HCT116 (cell line): ENCODE results near the gene NFATC2IP.

Source experiments
- EZH2phosphoT487 ChIP-seq: fragments of 200-600 bp; IDR thresholded peaks from 2 replicates; pipeline ENCODE4 v1.6.1; 2018; ENCODE audit warnings: antibody characterized with exemption, borderline replicate concordance
- POLR2A ChIP-seq: IDR thresholded peaks from 2 replicates; pipeline ENCODE4 v1.7.0; 2011; ENCODE audit warnings: borderline replicate concordance; ENCODE audit not compliant: insufficient read depth, insufficient read length; ENCODE audit errors: extremely low read depth
- POLR2AphosphoS5 ChIP-seq: IDR thresholded peaks from 2 replicates; pipeline ENCODE4 v1.6.1; 2011; ENCODE audit warnings: mild to moderate bottlenecking, low read depth, low read length, moderate library complexity
- ZFX ChIP-seq: fragments of 450-650 bp; IDR thresholded peaks from 2 replicates; pipeline ENCODE4 v1.6.1; 2017
- TF ChIP-seq, protein P1 (sequence below), 3 experiments: fragments of 200-600 bp in 1 of 3; sonication (generic) in 1 of 3; IDR thresholded peaks in 2 of 3; conservative IDR thresholded peaks in 1 of 3; 2 replicates each; pipeline ENCODE4 v1.5.1; 2012 to 2017; ENCODE audit warnings: low read depth in 2 of 3, low read length in 2 of 3, antibody characterized with exemption in 1 of 3, borderline replicate concordance in 1 of 3, control low read depth in 1 of 3, mild to moderate bottlenecking in 1 of 3, mixed read lengths in 1 of 3, mixed run types in 1 of 3, moderate library complexity in 1 of 3; ENCODE audit not compliant: insufficient read depth in 1 of 3
- TF ChIP-seq, protein P2 (sequence below): IDR thresholded peaks from 2 replicates; pipeline ENCODE4 v1.6.1; 2012; ENCODE audit warnings: low read depth

DNA sequence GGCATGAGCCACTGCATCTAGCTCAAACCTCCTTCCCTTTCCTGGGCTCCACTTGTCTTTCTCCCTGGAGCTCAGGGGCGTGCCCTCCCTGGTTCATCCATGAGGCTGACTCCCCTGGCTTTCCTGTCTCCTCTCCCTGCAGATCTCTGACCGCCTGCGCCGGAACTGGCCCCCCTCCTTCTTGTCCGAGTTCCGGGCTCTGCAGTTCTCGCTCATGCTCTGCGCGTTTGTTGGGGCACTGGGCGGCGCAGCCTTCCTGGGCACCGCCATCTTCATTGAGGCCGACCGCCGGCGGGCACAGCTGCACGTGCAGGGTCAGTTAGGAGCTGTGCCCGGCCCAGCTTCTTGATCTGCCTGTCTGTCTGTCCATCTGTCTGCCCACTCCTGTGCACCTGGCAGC, 32.9 kb downstream of the NFATC2IP start:
- TF ChIP-seq, protein P1, sequence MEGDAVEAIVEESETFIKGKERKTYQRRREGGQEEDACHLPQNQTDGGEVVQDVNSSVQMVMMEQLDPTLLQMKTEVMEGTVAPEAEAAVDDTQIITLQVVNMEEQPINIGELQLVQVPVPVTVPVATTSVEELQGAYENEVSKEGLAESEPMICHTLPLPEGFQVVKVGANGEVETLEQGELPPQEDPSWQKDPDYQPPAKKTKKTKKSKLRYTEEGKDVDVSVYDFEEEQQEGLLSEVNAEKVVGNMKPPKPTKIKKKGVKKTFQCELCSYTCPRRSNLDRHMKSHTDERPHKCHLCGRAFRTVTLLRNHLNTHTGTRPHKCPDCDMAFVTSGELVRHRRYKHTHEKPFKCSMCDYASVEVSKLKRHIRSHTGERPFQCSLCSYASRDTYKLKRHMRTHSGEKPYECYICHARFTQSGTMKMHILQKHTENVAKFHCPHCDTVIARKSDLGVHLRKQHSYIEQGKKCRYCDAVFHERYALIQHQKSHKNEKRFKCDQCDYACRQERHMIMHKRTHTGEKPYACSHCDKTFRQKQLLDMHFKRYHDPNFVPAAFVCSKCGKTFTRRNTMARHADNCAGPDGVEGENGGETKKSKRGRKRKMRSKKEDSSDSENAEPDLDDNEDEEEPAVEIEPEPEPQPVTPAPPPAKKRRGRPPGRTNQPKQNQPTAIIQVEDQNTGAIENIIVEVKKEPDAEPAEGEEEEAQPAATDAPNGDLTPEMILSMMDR (IDR thresholded peaks at IDR 0.05 in 2 of 3, conservative IDR thresholded peaks at IDR 0.05 in 1 of 3; ENCODE audit: borderline replicate concordance in 1 of 3, insufficient read depth in 1 of 3, low read depth in 2 of 3, low read length in 2 of 3), result no peak
- no peak for TF ChIP-seq EZH2phosphoT487
- TF ChIP-seq POLR2A, result no peak
- no peak for TF ChIP-seq ZFX
- no peak for TF ChIP-seq POLR2AphosphoS5
- TF ChIP-seq, protein P2, sequence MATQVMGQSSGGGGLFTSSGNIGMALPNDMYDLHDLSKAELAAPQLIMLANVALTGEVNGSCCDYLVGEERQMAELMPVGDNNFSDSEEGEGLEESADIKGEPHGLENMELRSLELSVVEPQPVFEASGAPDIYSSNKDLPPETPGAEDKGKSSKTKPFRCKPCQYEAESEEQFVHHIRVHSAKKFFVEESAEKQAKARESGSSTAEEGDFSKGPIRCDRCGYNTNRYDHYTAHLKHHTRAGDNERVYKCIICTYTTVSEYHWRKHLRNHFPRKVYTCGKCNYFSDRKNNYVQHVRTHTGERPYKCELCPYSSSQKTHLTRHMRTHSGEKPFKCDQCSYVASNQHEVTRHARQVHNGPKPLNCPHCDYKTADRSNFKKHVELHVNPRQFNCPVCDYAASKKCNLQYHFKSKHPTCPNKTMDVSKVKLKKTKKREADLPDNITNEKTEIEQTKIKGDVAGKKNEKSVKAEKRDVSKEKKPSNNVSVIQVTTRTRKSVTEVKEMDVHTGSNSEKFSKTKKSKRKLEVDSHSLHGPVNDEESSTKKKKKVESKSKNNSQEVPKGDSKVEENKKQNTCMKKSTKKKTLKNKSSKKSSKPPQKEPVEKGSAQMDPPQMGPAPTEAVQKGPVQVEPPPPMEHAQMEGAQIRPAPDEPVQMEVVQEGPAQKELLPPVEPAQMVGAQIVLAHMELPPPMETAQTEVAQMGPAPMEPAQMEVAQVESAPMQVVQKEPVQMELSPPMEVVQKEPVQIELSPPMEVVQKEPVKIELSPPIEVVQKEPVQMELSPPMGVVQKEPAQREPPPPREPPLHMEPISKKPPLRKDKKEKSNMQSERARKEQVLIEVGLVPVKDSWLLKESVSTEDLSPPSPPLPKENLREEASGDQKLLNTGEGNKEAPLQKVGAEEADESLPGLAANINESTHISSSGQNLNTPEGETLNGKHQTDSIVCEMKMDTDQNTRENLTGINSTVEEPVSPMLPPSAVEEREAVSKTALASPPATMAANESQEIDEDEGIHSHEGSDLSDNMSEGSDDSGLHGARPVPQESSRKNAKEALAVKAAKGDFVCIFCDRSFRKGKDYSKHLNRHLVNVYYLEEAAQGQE, result no peak
